K562 (cell line): ENCODE measurements around the gene SRCAP. TPM values are rescaled to one million over a fixed set of nuclear protein-coding genes. Genes with fewer than 3 reads are reported as not detected.
A peak's percentile ranks its signal among the peaks of the same experiment; 100 is the strongest.

Experiments
- ATF7 ChIP-seq: fragments of 450-650 bp; IDR thresholded peaks from 2 replicates; pipeline ENCODE4 v1.7.1; 2014; ENCODE audit warnings: mild to moderate bottlenecking, moderate library complexity
- CBX3 ChIP-seq, 2 experiments: IDR thresholded peaks; 1 replicate in 1 of 2; 2 replicates in 1 of 2; pipeline ENCODE4 v1.6.1; 2012; ENCODE audit warnings: inconsistent platforms in 2 of 2, low read length in 2 of 2, borderline replicate concordance in 1 of 2, control low read depth in 1 of 2
- CXXC5 ChIP-seq: fragments of 250-450 bp; sonication (Bioruptor Pico); IDR thresholded peaks from 2 replicates; pipeline ENCODE4 v1.8.0; 2022; ENCODE audit warnings: inconsistent platforms, mild to moderate bottlenecking, moderate library complexity
- E2F3 ChIP-seq: fragments of 250-450 bp; sonication (Bioruptor Pico); IDR thresholded peaks from 2 replicates; pipeline ENCODE4 v1.4.0; 2020; ENCODE audit warnings: mild to moderate bottlenecking
- FOXP1 ChIP-seq: sonication (generic); formaldehyde crosslinking; IDR thresholded peaks from 2 replicates; pipeline ENCODE4 v1.8.0; 2022; ENCODE audit warnings: mild to moderate bottlenecking, missing genetic modification reagents
- IRF2 ChIP-seq: sonication (generic); formaldehyde crosslinking; IDR thresholded peaks from 2 replicates; pipeline ENCODE4 v1.8.1; 2022; ENCODE audit warnings: mild to moderate bottlenecking, missing genetic modification reagents
- KDM5B ChIP-seq: fragments of 200-600 bp; sonication (generic); IDR thresholded peaks from 2 replicates; pipeline ENCODE4 v1.6.1; 2012; ENCODE audit warnings: low read depth, mild to moderate bottlenecking, moderate library complexity, low read length, control low read depth, inconsistent platforms; ENCODE audit not compliant: insufficient replicate concordance
- L3MBTL2 ChIP-seq: fragments of 450-650 bp; IDR thresholded peaks from 2 replicates; pipeline ENCODE4 v1.6.1; 2016; ENCODE audit warnings: mild to moderate bottlenecking, moderate library complexity
- LCOR ChIP-seq: sonication (generic); formaldehyde crosslinking; IDR thresholded peaks from 2 replicates; pipeline ENCODE4 v1.8.0; 2022; ENCODE audit warnings: mild to moderate bottlenecking, missing genetic modification reagents
- MIER1 ChIP-seq: fragments of 450-650 bp; IDR thresholded peaks from 2 replicates; pipeline ENCODE4 v1.6.1; 2016; ENCODE audit warnings: antibody characterized with exemption, mild to moderate bottlenecking, low read depth
- MTA2 ChIP-seq: fragments of 450-650 bp; IDR thresholded peaks from 2 replicates; pipeline ENCODE4 v1.6.1; 2016; ENCODE audit warnings: low read depth
- PHF21A ChIP-seq: fragments of 450-650 bp; IDR thresholded peaks from 2 replicates; pipeline ENCODE4 v1.6.1; 2017; ENCODE audit warnings: low read depth, borderline replicate concordance
- POLR2G ChIP-seq: fragments of 200-400 bp; formaldehyde crosslinking; IDR thresholded peaks from 2 replicates; pipeline ENCODE4 v1.6.1; 2017; ENCODE audit warnings: low read depth, mild to moderate bottlenecking, antibody characterized with exemption, low read length, moderate library complexity
- PTTG1 ChIP-seq: fragments of 450-650 bp; IDR thresholded peaks from 2 replicates; pipeline ENCODE4 v1.6.1; 2016; ENCODE audit warnings: low read depth, mild to moderate bottlenecking, missing genetic modification characterization, missing compliant biosample characterization
- SP1 ChIP-seq: sonication (generic); formaldehyde crosslinking; IDR thresholded peaks from 2 replicates; pipeline ENCODE4 v1.8.1; 2022; ENCODE audit warnings: mild to moderate bottlenecking, missing genetic modification reagents
- TRIM28 ChIP-seq: fragments of 450-650 bp; IDR thresholded peaks from 2 replicates; pipeline ENCODE4 v1.6.1; 2017
- ZNF143 ChIP-seq: sonication (generic); formaldehyde crosslinking; IDR thresholded peaks from 2 replicates; pipeline ENCODE4 v1.9.0; 2022; ENCODE audit warnings: mild to moderate bottlenecking, missing genetic modification reagents
- polyA plus RNA-seq, 8 experiments: library from polyadenylated mRNA; depleted of rRNA in 4 of 8; stranded (reverse) in 5 of 8; unstranded in 3 of 8; fragments of >200 nt; fragmentation: Nextera tagmentation in 2 of 8; fragmentation: Illumina TruSeq in 1 of 8; extraction: Ambion mirVana in 2 of 8; extraction: Trizol in 1 of 8; gene quantifications; 2 replicates each; pipeline versions ENCODE4 v1.2.1 to v1.2.3, GENCODE V29; 2011 to 2014; ENCODE audit warnings: inconsistent platforms in 1 of 8, missing spikeins in 1 of 8
- total RNA-seq, 7 experiments: library from RNA; depleted of rRNA in 6 of 7; stranded (reverse); fragments of >200 nt in 6 of 7; fragmentation: Illumina TruSeq in 2 of 7; extraction: Trizol in 2 of 7; gene quantifications; 2 replicates each; pipeline versions ENCODE4 v1.2.1 to v1.2.3, GENCODE V29; 2011 to 2021; ENCODE audit warnings: low replicate concordance in 1 of 7
- TF ChIP-seq, protein P1 (sequence below): fragments of 450-650 bp; IDR thresholded peaks from 2 replicates; pipeline ENCODE4 v1.6.1; 2018; ENCODE audit not compliant: partially characterized antibody
- TF ChIP-seq, protein P2 (sequence below): sonication (generic); IDR thresholded peaks from 2 replicates; pipeline ENCODE4 v1.6.1; 2016
- TF ChIP-seq, protein P3 (sequence below): sonication (generic); formaldehyde crosslinking; IDR thresholded peaks from 2 replicates; pipeline ENCODE4 v1.8.0; 2022; ENCODE audit warnings: mild to moderate bottlenecking, missing genetic modification reagents

The SRCAP gene
- total and polyA plus RNA-seq, 9 of the 15 experiments (the other 6 are each of a cell fraction or from before 2014, with no cell fraction given), result 0.21 to 62.6 (median 5.8) TPM

DNA sequence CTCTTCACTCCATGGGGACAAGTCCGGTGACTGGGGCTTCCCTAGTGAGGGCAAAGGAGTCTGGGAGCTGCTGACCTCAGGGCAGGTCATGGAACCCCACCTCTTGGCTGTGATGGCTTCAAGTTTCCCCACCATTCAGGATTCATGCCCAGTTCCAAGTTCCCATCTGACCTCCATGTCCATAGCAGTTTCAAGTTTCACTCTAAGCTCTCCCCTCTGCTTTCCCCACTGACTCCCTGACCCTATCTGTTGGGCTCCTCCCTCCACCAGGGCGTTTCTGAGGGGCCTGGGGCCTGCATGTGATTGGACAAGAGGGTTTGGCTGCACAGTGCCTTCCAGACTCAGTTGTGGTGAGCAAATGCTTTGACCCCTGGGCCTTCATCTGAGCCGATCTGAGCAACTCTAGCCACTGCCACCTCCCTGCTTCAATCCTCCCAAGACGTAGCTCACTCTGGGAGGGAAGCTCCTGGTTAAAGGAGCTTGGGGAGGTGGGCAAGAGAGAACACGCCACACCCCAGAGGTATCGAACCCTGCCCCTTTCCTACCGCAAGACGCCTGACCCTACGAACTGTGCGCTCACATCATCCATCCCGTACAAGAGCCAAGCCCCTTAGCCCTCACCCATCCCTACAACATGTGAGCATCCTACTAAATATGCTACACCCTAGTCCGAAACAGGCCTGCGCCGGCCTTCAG lies 79.7 kb downstream of the SRCAP start (continued):
- TF ChIP-seq, protein P1, sequence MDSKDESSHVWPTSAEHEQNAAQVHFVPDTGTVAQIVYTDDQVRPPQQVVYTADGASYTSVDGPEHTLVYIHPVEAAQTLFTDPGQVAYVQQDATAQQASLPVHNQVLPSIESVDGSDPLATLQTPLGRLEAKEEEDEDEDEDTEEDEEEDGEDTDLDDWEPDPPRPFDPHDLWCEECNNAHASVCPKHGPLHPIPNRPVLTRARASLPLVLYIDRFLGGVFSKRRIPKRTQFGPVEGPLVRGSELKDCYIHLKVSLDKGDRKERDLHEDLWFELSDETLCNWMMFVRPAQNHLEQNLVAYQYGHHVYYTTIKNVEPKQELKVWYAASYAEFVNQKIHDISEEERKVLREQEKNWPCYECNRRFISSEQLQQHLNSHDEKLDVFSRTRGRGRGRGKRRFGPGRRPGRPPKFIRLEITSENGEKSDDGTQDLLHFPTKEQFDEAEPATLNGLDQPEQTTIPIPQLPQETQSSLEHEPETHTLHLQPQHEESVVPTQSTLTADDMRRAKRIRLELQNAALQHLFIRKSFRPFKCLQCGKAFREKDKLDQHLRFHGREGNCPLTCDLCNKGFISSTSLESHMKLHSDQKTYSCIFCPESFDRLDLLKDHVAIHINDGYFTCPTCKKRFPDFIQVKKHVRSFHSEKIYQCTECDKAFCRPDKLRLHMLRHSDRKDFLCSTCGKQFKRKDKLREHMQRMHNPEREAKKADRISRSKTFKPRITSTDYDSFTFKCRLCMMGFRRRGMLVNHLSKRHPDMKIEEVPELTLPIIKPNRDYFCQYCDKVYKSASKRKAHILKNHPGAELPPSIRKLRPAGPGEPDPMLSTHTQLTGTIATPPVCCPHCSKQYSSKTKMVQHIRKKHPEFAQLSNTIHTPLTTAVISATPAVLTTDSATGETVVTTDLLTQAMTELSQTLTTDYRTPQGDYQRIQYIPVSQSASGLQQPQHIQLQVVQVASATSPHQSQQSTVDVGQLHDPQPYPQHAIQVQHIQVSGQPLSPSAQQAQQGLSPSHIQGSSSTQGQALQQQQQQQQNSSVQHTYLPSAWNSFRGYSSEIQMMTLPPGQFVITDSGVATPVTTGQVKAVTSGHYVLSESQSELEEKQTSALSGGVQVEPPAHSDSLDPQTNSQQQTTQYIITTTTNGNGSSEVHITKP, result peak; percentile 72
- TF ChIP-seq FOXP1 (CRISPR knock-in tag), result no peak
- TF ChIP-seq, protein P2, sequence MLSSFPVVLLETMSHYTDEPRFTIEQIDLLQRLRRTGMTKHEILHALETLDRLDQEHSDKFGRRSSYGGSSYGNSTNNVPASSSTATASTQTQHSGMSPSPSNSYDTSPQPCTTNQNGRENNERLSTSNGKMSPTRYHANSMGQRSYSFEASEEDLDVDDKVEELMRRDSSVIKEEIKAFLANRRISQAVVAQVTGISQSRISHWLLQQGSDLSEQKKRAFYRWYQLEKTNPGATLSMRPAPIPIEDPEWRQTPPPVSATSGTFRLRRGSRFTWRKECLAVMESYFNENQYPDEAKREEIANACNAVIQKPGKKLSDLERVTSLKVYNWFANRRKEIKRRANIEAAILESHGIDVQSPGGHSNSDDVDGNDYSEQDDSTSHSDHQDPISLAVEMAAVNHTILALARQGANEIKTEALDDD, result no peak
- TF ChIP-seq ZNF143 (CRISPR knock-in tag), result 0 out of 2 replicates have a peak, but pooled peaks have one; percentile 3
- peak; percentile 23 for TF ChIP-seq KDM5B
- peak; percentile 26; the same call in 1 of the 2 replicates for TF ChIP-seq TRIM28
- TF ChIP-seq ATF7, result 0 out of 2 replicates have a peak, but pooled peaks have one; percentile 38
- TF ChIP-seq LCOR (CRISPR knock-in tag), result no peak
- TF ChIP-seq MTA2, result 0 out of 2 replicates have a peak, but pooled peaks have one; percentile 7
- TF ChIP-seq, protein P3, sequence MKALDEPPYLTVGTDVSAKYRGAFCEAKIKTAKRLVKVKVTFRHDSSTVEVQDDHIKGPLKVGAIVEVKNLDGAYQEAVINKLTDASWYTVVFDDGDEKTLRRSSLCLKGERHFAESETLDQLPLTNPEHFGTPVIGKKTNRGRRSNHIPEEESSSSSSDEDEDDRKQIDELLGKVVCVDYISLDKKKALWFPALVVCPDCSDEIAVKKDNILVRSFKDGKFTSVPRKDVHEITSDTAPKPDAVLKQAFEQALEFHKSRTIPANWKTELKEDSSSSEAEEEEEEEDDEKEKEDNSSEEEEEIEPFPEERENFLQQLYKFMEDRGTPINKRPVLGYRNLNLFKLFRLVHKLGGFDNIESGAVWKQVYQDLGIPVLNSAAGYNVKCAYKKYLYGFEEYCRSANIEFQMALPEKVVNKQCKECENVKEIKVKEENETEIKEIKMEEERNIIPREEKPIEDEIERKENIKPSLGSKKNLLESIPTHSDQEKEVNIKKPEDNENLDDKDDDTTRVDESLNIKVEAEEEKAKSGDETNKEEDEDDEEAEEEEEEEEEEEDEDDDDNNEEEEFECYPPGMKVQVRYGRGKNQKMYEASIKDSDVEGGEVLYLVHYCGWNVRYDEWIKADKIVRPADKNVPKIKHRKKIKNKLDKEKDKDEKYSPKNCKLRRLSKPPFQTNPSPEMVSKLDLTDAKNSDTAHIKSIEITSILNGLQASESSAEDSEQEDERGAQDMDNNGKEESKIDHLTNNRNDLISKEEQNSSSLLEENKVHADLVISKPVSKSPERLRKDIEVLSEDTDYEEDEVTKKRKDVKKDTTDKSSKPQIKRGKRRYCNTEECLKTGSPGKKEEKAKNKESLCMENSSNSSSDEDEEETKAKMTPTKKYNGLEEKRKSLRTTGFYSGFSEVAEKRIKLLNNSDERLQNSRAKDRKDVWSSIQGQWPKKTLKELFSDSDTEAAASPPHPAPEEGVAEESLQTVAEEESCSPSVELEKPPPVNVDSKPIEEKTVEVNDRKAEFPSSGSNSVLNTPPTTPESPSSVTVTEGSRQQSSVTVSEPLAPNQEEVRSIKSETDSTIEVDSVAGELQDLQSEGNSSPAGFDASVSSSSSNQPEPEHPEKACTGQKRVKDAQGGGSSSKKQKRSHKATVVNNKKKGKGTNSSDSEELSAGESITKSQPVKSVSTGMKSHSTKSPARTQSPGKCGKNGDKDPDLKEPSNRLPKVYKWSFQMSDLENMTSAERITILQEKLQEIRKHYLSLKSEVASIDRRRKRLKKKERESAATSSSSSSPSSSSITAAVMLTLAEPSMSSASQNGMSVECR (CRISPR knock-in tag), result no peak
- 0 out of 2 replicates have a peak, but pooled peaks have one; percentile 31 for TF ChIP-seq SP1 (CRISPR knock-in tag)
- peak in 1 of 2 experiments; percentile 42; a peak in 1 of 3 replicates for TF ChIP-seq CBX3 (IDR thresholded peaks at IDR 0.05; ENCODE audit: borderline replicate concordance in 1 of 2, low read length in 2 of 2)
- no peak for TF ChIP-seq E2F3
- 0 out of 2 replicates have a peak, but pooled peaks have one; percentile 29 for TF ChIP-seq CXXC5 (CRISPR knock-in tag)
- no peak for TF ChIP-seq PTTG1 (tag)
- TF ChIP-seq MIER1, result peak; percentile 99
- peak; percentile 67; the same call in 1 of the 2 replicates for TF ChIP-seq PHF21A
- TF ChIP-seq L3MBTL2, result no peak
- TF ChIP-seq POLR2G, result peak; percentile 55
- no peak for TF ChIP-seq IRF2 (CRISPR knock-in tag)
